AG08395 (cell line): Measurements from ENCODE around the gene KLKB1.
A peak's percentile ranks its signal among the peaks of the same experiment; 100 is the strongest.

Experiments used
- DNase-seq: peaks from one replicate; pipeline ENCODE4 v3.0.0; 2012; ENCODE audit warnings: mixed read lengths, low spot score

The KLKB1 gene

DNA sequence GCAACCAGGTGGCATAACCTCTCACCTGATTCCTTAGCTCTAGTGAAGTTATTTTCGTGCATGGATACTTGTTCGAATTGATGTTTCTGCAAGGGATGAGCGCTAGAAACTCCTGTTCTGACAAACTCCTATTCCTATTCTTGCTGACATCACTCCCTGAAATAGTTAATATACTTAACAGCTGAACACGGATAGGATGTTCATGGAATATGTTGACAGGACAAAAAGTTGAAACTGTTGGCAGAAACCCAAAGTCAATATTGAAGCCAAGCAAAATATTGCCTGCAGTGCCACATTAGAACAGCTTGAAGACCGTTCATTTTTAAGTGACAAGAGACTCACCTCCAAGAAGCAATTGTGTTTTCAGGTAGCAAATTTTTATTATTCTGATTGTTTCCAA, at the start of gene KLKB1:
Gene KLKB1, plus strand, starts transcription at position 287 of the 400 bp plus-strand sequence. CDS start 689 bp downstream, outside the sequence.
- no peak for DNase-seq

DNA sequence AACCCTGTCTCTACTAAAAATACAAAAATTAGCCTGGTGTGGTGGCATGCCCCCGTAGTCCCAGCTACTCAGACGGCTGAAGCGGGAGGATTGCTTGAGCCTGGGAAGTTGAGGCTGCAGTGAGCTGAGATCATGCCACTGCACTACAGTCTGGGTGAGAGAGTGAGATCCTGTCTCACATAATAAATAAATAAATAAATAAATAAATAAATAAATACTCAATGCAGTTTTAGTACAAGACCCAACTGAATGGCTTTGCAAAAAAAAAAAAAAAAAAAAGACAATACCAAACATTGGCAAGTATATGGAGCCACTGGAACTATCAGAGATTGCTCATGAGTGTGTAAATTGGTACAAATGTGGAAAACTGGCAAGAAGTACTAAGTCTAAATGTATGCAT, 39.2 kb upstream of the KLKB1 start:
- no peak for DNase-seq

DNA sequence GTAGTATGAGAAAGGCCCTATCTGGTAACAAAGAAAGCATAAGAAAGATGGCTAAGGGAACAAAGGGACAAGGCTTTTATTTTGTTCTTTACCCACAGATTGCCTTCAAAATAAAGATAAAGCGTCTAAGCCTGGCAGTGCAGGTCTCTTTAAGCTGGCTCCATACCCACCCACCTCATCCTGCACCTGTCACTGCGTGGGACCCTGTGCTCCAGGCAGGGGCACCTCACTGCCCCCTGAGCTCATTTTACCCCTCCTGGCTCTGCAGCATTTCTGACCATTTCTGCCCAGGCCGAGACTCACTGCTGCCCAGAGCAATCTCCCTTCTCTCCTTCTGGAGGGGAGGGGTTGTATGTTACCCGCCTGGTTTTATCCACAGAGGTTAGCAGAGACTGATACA, 37.7 kb upstream of the KLKB1 start:
- DNase-seq: no peak

DNA sequence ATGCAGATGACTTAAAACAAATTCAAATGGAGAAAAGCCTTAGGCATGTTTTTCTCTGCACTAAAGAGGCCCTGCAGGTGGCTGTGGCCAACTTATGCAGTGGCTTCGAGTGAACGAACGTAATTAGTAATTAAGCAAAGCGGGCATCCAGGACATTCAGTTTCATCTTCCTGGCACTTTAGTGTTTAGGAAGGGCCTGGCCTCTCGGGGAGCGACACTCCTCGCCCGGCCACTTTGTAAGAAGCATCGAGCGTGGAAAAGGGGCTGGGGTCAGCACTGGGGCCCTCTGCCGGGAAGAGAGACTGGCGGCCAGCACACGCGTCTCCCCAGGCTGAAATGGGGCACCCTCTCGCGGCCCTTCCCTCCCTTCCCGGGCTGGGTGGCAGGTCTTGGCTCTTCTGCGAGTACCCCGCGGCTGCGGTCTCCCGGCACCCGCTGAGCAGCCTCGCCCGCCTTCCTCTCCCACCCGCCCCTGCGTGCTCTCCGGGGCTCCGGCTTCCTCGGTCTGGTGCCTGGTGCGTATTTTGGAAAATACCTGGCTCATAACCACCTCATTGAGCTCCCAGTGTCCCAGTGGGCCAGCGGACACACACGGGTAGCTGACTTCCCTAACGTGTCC, 36.6 kb upstream of the KLKB1 start:
- peak; percentile 41 for DNase-seq

DNA sequence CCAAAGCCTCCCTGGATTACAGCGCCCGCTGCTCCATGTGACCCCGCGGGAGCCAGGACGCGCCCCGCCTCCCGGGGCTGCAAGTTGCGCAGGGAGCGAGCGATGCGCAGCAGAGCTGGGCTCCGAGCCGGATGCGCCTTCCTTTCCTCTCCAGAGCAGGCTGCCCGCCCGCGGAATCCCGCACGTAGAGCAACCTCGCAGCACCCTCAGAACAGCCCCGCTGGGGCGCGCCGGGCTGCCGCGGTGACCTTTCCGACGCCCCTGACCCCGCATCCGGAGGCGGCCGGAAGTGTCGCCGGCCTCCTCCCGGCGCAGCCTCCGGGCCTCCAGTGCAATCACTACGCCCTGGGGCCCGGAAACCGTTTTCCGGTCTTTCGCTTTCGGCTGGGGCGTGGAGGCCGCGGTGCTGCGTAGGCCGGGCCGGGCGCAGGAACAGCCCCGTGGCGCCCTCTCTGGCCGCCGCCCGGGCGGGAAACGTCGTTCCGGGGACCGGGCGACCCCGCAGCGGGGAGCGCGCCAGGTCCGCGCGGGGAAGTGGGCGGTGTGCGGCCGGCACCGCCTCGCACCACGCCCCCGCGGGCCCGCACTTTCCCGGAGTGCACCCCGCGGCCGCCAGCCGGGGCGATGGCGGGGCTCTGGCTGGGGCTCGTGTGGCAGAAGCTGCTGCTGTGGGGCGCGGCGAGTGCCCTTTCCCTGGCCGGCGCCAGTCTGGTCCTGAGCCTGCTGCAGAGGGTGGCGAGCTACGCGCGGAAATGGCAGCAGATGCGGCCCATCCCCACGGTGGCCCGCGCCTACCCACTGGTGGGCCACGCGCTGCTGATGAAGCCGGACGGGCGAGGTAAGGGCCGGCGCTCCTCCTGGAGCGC, 35.9 kb upstream of the KLKB1 start, which contains the start of gene CYP4V2:
Gene CYP4V2, plus strand, starts transcription at position 368 of the 866 bp plus-strand sequence. Its CDS starts 257 bp downstream, at position 625.
- DNase-seq: peak; percentile 83

DNA sequence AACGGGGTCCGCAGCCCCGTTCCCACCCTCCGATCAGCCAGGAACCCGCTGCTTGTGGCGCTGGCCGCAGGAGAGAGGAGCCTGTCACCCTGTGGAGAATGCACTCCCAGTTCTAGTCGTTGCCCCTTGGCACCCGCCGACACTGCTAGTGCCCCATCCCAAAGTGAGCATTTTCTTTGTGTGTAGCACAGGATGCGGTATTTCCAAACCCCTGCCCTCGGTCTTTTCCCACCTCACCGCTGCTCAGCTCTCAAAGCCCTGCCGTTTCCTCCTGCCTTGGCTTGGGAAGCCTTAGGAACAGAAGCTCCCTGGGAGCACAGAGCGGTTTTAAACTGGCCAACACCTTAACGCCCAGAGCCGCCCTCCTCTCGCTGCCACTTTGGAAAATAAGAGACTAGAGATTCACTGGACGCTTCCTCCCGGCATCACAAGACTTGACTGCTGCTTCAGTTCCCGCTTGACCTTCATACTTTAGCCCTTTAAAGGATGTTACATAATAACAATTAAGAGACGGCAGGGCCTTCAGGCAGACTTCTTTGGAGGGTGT, 35.2 kb upstream of the KLKB1 start:
- peak; percentile 56 for DNase-seq

DNA sequence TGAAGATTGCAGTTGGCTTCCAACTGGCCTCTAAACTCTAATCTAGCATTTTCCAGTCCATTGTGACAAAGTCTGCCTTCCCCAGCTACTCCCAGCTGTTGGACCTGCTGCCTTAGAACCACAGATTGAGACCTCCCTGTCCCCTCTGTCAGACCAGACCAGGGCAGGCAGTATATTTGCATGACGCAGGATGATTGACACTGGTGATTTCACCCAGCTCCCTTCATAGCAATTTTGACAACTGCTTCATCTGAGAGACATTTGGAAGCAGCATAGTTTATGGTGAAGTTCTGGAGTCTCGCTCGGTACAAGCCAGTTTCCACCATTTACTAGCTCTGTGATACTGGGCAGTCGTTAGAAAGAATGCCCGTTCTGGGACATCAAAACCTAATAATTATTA, 33.5 kb upstream of the KLKB1 start:
- no peak for DNase-seq

DNA sequence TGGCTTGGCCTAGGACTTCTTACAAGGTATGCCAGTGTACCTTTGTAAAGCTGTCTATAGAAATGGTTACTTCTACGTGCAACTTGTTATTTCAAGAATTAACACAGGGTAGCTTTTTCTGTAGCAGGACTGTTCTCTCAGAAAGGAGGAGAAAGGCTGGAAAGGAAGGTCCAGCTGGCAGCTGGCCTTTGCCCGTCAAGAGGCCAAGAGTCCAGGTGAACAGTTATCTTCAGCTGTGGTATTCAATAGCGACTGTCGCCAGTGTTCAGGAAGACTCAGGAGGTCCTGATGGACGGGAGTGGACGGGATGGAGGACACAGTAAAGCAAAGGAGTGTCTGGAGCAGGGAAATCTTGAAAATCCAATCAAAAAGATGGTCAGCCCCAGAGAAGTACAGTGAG, 31.2 kb upstream of the KLKB1 start:
- DNase-seq: no peak

DNA sequence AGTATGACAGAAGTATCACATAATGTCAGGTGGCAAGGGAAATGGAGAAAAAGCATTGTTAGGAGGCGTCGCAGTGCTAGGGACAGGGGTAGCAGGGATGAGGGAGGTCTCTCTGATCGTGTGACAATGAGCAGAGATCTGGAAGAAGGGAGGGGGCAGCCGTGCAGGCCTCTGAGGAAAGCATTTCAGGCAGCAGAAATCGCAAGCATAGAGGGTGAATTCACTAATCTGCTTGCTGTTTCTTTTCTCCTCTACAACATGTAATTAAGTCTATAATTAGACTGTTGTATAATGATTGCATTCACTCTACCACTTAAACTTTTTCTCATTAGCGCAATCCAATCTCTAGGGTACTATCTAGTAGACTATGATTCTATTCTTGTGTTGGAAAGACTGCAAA, 26.8 kb upstream of the KLKB1 start:
- DNase-seq: no peak

DNA sequence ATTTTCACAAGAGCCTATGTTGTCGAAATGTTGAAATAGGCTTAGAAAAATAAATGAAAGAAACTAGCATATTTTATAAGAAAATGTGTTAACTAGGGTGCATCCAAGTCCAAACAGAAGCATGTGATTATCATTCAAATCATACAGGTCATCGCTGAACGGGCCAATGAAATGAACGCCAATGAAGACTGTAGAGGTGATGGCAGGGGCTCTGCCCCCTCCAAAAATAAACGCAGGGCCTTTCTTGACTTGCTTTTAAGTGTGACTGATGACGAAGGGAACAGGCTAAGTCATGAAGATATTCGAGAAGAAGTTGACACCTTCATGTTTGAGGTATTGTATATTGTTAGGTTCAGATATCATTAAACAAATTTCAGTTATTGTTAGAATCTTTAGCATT, 26.3 kb upstream of the KLKB1 start:
- DNase-seq: no peak

DNA sequence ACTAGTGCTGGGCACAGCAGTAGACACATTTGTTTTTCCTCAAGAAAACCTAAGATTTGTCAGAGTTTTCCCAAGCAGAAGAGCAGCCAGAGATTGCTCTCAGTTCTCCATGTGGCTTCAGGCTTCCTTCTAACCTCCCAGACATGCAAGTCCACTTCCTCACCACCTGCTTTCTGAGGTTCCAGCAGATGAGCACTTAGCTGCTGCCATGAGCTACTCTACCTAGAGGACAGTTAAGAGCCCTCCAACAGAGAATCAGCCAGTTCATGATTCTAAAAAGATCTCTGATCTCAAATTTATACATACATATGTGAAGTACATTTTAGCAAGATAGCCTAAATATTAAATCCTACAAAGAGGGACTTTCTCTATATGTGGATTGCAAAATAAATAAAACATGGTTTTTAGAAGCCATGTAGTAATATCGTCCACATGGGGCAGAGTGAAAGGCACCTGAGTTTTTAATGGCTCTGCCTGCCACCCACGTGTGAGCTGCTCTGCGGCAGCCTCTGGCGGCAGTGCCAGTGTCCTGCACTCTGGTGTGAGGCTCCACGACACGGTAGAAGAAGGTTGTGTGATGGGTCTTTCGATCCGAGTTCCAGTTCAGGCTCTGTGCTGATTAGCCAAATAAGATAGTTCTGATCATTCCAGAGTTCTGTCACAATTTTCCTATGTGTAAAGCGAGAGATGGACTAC, 25.6 kb upstream of the KLKB1 start:
- peak; percentile 51 for DNase-seq

DNA sequence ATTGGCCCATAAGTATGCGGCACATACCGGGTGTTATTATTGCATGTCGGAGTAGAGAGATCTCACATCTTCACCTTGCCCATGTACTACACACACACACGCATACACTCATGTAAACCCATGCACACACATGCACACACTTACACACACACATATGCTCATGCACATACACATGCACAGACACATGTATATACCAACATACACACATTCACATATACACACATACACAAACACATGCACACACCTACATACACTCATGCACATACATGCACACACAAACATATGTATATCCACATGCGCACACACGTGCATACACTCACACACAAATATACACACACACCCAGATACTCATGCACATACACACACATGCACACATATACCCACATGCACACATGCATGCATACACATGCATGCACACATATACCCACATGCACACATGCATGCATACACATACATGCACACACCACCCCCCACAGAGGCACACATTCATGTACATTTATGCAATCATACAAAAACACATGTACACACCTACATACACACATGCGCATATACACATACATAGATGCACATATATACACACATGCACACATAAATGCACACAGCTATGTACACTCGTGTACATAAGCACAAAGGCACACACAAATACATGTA, 24.7 kb upstream of the KLKB1 start:
- DNase-seq: no peak

DNA sequence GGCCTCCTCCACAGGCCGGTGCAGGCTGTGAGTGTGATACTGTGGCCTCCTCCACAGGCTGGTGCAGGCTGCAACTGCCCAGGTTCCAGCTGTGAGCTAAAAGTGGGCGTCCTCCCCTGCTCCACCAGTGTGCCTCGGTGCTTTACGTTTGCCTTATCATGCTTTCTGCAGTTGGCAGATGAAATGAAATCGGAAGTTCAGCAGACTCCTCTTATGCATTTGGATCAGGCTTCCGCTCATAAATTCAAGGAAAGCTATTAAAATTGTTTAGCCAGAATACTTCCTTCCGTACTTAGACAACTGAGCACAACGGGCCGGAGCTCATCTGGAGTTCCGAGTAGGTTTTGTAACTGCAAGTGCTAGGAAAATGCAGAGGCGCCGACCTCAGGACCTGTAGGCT, 23.9 kb upstream of the KLKB1 start:
- DNase-seq: no peak

DNA sequence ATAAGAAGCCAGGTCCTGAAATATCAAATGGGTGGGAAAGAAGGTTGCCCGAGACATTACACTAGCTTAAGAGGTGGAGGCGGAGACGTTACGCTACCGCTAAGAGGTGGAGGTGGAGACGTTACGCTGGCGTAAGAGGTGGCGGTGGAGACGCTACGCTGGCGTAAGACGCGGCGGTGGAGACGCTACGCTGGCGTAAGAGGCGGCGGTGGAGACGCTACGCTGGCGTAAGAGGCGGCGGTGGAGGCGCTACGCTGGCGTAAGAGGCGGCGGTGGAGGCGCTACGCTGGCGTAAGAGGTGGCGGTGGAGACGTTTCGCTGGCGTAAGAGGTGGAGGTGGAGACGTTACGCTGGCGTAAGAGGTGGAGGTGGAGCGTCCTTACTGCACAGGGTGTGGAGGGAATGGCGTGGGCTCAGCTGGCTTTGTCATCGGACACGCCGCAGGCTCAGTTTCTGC, 23.2 kb upstream of the KLKB1 start:
- DNase-seq: no peak

DNA sequence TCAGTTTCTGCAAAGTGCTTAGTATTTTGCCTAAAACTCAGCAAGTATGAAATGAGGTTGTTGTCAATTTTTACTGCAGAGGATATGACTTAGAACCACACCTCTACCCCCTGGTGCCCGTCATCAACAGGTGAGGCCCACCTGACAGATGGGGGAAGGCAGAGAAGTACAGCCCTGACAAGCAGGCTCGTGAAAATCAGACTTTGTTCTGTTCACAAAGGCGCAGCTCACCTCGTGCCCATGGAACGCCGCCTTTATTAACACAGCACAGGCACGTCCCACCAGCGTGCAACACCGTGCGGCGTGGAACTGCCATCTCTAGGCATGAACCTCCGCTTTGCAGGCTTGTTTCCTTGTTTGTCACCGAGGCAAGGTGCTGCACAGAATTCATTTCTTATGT, 22.6 kb upstream of the KLKB1 start:
- DNase-seq: no peak

DNA sequence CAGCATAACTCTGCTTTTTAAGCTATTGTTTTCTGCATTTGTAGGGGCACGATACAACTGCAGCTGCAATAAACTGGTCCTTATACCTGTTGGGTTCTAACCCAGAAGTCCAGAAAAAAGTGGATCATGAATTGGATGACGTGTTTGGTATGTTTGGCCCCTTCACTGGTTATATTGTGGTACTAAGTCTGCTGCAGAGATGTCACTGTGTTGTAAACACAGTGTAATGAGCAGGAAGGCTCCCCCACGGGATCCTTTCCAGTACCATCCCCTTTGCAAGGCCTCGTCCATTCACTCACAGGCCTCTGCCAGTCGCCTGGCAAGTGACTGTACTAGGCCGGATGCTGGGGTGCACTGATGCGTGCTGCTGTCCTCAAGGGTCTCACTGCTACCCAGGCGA, 22.2 kb upstream of the KLKB1 start:
- DNase-seq: no peak

DNA sequence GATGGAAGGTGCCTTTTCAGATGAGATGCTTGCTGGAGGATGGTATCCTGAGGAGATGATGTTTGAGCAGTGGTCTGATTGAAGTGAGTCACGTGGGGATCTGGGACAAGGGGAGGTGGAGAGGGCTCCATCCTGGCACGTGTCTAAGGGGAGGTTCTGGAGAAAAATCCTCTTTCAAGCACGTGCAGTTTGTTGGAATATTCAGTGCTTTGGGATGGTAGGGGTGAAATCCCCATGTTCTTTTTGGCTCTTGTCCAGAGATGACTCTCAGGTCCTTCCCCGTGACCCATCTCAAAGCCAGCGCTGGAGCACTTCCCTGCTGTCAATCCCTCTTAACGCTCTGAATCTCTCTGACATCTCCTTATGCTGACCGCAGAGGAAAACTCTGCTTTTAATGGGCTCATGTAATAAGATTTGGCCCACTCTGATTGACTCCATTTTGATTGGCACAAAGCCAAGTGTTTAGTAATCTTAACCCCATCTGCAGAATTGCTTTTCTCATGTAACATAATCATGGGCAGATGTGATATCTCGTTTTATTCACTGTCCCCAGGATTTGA, 10.8 kb upstream of the KLKB1 start:
- no peak for DNase-seq

DNA sequence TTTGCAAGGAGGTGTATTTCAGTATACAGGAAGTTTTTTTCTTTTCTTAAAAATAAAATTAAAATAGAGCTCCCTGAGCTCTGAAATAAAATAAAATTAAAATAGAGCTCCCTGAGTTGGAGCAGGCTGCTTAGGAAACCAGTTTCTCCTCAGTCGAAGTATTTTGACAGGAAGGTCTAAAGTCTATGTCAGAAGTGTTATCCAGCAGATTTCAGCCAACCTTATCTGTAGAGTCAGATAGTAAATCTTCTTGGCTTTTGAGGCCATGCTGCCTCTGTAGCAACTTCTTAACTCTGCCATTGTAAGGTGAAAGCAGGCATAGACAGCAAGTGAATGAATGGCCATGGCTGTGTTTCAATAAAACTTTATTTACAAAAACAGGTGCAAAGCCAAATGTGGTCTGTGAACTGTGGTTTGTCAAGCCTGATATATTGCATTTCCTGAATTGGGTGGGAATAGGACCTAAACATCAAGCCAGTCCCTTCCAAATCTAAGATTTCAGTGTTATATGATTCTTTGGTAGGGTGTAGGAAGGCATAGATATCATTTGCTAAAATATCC, 9.5 kb upstream of the KLKB1 start:
- DNase-seq: no peak

DNA sequence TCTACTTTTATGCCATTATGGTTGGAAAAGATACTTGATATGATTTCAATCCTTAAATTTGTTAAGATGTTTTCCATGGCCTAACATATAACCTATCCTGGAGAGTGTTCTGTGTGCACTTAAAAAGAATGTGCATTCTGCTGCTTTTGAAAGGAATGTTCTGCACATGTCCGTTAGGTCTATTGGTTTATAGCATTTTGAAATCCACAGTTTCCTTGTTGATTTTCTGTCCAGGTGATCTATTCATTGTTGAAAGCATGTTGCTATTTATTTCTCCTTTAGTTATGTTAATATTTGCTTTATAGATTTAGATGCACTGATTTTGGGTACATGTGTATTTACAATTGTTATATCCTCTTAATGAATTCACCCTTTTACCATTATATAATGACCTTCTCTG, 5.7 kb upstream of the KLKB1 start:
- DNase-seq: no peak

DNA sequence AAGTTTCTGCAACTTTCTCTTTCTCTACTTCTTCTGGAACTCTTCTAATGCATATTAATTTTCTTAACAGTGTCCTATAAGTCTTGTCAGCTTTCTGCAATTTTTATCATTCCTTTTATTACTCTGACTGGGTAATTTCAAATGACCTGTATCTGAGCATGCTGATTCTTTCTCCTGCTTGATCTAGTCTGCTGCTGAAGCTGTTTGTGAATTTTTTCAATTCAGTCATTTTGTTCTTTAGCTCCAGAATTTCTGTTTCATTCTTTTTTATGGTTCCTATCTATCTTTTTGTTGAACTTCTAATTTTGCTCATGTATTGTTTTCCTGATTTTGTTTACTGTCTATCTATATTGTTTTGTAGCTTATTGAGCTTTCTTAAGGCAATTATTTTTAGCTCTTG, 1.5 kb upstream of the KLKB1 start:
- no peak for DNase-seq

DNA sequence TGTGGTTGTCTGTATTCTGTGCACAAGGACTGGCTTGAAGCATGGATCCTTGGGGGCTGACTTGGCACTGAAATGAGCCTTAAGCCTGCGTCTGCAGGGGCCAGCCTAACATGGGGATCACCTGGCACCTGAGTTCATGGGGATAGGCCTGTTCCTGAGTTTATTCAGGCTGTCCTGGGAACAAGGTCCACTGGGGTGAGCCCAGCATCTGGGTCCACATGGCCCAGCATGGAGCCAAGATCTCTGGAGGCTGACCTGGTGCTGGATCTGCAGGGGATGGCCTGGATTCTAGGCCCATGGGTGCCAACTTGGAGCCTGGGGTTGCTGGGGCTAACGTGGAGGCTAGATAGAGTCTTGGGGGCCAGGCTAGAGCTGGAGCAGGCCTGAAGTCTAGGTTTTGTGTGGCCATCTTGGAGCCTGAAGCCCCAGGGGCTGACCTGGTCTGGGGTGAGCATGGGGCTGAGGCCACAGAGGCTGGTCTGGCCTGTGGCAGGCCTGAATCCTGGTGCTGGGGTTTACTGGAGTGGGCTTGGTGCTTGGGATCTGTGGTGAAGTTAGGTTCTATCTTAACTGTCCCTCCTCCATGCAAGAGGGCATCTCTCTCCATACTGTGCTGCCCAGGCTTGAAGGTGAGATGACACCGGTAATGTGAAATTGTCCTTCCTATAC, 652 bp upstream of the KLKB1 start:
- no peak for DNase-seq
